Ovary (tissue), 9 donors: Measurements from ENCODE around the gene GBE1. TPM values are rescaled to one million over a fixed set of nuclear protein-coding genes. Genes with fewer than 3 reads are reported as not detected.

Source experiments
- DNase-seq, 5 donors: peaks; one replicate each; pipeline ENCODE4 v3.0.0-alpha.2; 2019 to 2020
- H3K27ac ChIP-seq, 2 donors: fragments of 200-600 bp; one replicate each; pipeline versions ENCODE4 v1.5.1 to v1.8.0; 2019 to 2022
- H3K27me3 ChIP-seq: fragments of 200-600 bp; one replicate; pipeline ENCODE4 v1.8.0; 2022
- H3K36me3 ChIP-seq: fragments of 200-600 bp; sonication (generic); one replicate; pipeline ENCODE4 v1.5.1; 2019
- H3K4me1 ChIP-seq: one replicate; pipeline ENCODE4 v1.8.1; 2013; ENCODE audit warnings: mild to moderate bottlenecking, moderate library complexity; ENCODE audit not compliant: insufficient read depth
- H3K4me3 ChIP-seq: fragments of 200-600 bp; sonication (generic); one replicate; pipeline ENCODE4 v1.5.1; 2017
- H3K9me3 ChIP-seq, 2 donors: fragments of 200-600 bp in 1 of 2; sonication (generic) in 1 of 2; one replicate each; pipeline versions ENCODE4 v1.5.1 to v1.8.1; 2013 to 2019; ENCODE audit warnings: mild to moderate bottlenecking in 1 of 2, moderate library complexity in 1 of 2
- CTCF ChIP-seq, 3 donors: fragments of 450-650 bp in 2 of 3; fragments of 200-600 bp in 1 of 3; IDR thresholded peaks; one replicate each; pipeline versions ENCODE4 v1.5.1 to v1.8.0; 2016 to 2022; ENCODE audit warnings: antibody characterized with exemption in 3 of 3, mild to moderate bottlenecking in 1 of 3
- EP300 ChIP-seq: sonication (generic); formaldehyde crosslinking; IDR thresholded peaks from one replicate; pipeline ENCODE4 v1.6.1; 2017; ENCODE audit warnings: antibody characterized with exemption
- POLR2A ChIP-seq: fragments of 450-650 bp; IDR thresholded peaks from one replicate; pipeline ENCODE4 v1.6.1; 2017; ENCODE audit warnings: antibody characterized with exemption, mild to moderate bottlenecking, moderate library complexity
- WGBS, 3 donors: extraction: QIAGEN DNeasy Blood & Tissue Kit in 1 of 3; methylation state at CpG; one replicate each; pipeline versions ENCODE4 v1.1.5 to v1.1.7; 2013 to 2017; 5-methylcytosine and 5-hydroxymethylcytosine counted together
- intact Hi-C, 4 donors: fragments of 100-400 bp; cut with DNase I; formaldehyde crosslinking; loops; one replicate each; pipeline versions ENCODE4 v1.11.0 to v1.15.1; 2022 to 2023
- polyA plus RNA-seq, 2 donors: library from polyadenylated mRNA; stranded (reverse); fragments of 200-250 nt in 1 of 2; fragments of 350-450 nt in 1 of 2; fragmentation: Illumina TruSeq in 1 of 2; extraction: RNeasy Lipid Tissue Mini Kit (QIAGEN cat#74804) in 1 of 2; gene quantifications; one replicate each; pipeline ENCODE4 v1.2.3, GENCODE V29; 2013 to 2014
- total RNA-seq, 7 donors: library from RNA; depleted of rRNA in 2 of 7; stranded (reverse); fragments of >200 nt in 2 of 7; fragmentation: NEBNext Ultra II Directional in 3 of 7; extraction: Animal tissue kit (Norgen Biotek cat#: 25700) in 3 of 7; gene quantifications; one replicate each; pipeline versions ENCODE4 v1.1.0 to v1.2.4, GENCODE V29; 2016 to 2023
- donor health status: DM: no; HTN: no; CAD: no; lungs with moderate emphysema.
- donor health status: DM: no; HTN: no; CAD: no.
- donor health status: Bipolar disorder and iron deficiency.
- donor health status: DM: yes; HTN: yes; CAD: no.
- donor health status: DM: no; HTN: no; CAD: no.
- donor health status: DM: yes; HTN: yes; CAD: no.

GBE1 gene
- total and polyA plus RNA-seq, 9 donors, result 14.8 to 43.7 (median 26.8) TPM

GRCh38 chr3:81550415-81550814 is 211.0 kb downstream of the GBE1 start:
- H3K27me3 ChIP-seq, result no peaks in the 10 kb centered on the region
- H3K4me3 ChIP-seq, result no peak overlapping the region
- DNase-seq, result no peak
- intact Hi-C loops, result no loop called here
- no peaks in the 10 kb centered on the region for H3K36me3 ChIP-seq
- TF ChIP-seq POLR2A (no peak), EP300 (no peak), CTCF (IDR thresholded peaks at IDR 0.05) (no peak)
- WGBS, 3 donors, result 84 to 96% (median 94%) methylated on average over 2 of the region's 2 CpGs
- H3K9me3 ChIP-seq, result no peaks in the 10 kb centered on the region
- peaks cover 3% of the 10 kb centered on the region for H3K4me1 ChIP-seq
- H3K27ac ChIP-seq, result no peak overlapping the region

- Histone ChIP-seq H3K4me3 (no peak overlapping the region), H3K4me1 (peaks cover 3% of the 10 kb centered on the region), H3K27ac (no peak overlapping the region), H3K27me3 (no peaks in the 10 kb centered on the region), H3K9me3 (no peaks in the 10 kb centered on the region), H3K36me3 (no peaks in the 10 kb centered on the region)
- 36 to 47% (median 46%) methylated on average over 2 of the region's 2 CpGs for WGBS, 3 donors
- DNase-seq, result no peak
- TF ChIP-seq POLR2A (no peak), EP300 (no peak), CTCF (IDR thresholded peaks at IDR 0.05) (no peak)
- intact Hi-C loops, result no loop called here
Measured at GRCh38 chr3:81549831-81550230, 211.6 kb downstream of the GBE1 start.

GRCh38 chr3:81549388-81549787 is 212.1 kb downstream of the GBE1 start:
- no peak overlapping the region for H3K27ac ChIP-seq
- 10 to 26% (median 14%) methylated on average over 1 of the region's 1 CpG for WGBS, 3 donors
- no peaks in the 10 kb centered on the region for H3K27me3 ChIP-seq
- TF ChIP-seq POLR2A (no peak), EP300 (no peak), CTCF (IDR thresholded peaks at IDR 0.05) (no peak)
- DNase-seq, result no peak
- no peaks in the 10 kb centered on the region for H3K9me3 ChIP-seq
- no peaks in the 10 kb centered on the region for H3K36me3 ChIP-seq
- intact Hi-C loops, result no loop called here
- H3K4me1 ChIP-seq, result peaks cover 1% of the 10 kb centered on the region
- H3K4me3 ChIP-seq, result no peak overlapping the region

GRCh38 chr3:81545572-81545971 is 215.9 kb downstream of the GBE1 start:
- no peak for TF ChIP-seq CTCF (IDR thresholded peaks at IDR 0.05)
- TF ChIP-seq EP300, result no peak
- no peak for TF ChIP-seq POLR2A
- Histone ChIP-seq H3K36me3 (no peaks in the 10 kb centered on the region), H3K4me1 (no peaks in the 10 kb centered on the region), H3K27ac (no peak overlapping the region), H3K27me3 (no peaks in the 10 kb centered on the region), H3K9me3 (no peaks in the 10 kb centered on the region), H3K4me3 (no peak overlapping the region)
- intact Hi-C loops, result no loop called here
- WGBS, 3 donors, result 81 to 94% (median 92%) methylated on average over 2 of the region's 2 CpGs
- no peak for DNase-seq

- TF ChIP-seq POLR2A (no peak), EP300 (no peak), CTCF (IDR thresholded peaks at IDR 0.05) (no peak)
- intact Hi-C loops, result no loop called here
- H3K9me3 ChIP-seq, result no peaks in the 10 kb centered on the region
- H3K27me3 ChIP-seq, result no peaks in the 10 kb centered on the region
- WGBS, 3 donors, result 90 to 96% (median 93%) methylated on average over 4 of the region's 4 CpGs
- no peaks in the 10 kb centered on the region for H3K4me1 ChIP-seq
- no peak overlapping the region for H3K4me3 ChIP-seq
- no peaks in the 10 kb centered on the region for H3K36me3 ChIP-seq
- H3K27ac ChIP-seq, result no peak overlapping the region
- no peak for DNase-seq
Measured at GRCh38 chr3:81544385-81544784, 217.1 kb downstream of the GBE1 start.
